KMS-11 (cell line): ENCODE results near the gene CCDC92.
"Not testable (repeated sequence)": the region's sequence is repeated elsewhere in the genome, so short reads cannot be mapped to it uniquely, and the experiment has no call there.

Experiments
- H2AFZ ChIP-seq: fragments of 200-600 bp; sonication (generic); 2 replicates; pipeline ENCODE4 v1.6.1; 2016; ENCODE audit warnings: antibody characterized with exemption, mixed run types, low read depth
- H3K27ac ChIP-seq: fragments of 200-600 bp; sonication (generic); 2 replicates; pipeline ENCODE4 v1.6.1; 2016; ENCODE audit warnings: mild to moderate bottlenecking, mixed run types
- H3K27me3 ChIP-seq: fragments of 200-600 bp; sonication (generic); 2 replicates; pipeline ENCODE4 v1.6.1; 2017; ENCODE audit warnings: mild to moderate bottlenecking, low read depth, mixed run types, moderate library complexity; ENCODE audit not compliant: insufficient read depth
- H3K36me3 ChIP-seq: fragments of 200-600 bp; sonication (generic); 2 replicates; pipeline ENCODE4 v1.6.1; 2017; ENCODE audit warnings: mild to moderate bottlenecking, mixed run types; ENCODE audit not compliant: insufficient read depth
- H3K4me1 ChIP-seq: fragments of 200-600 bp; sonication (generic); 2 replicates; pipeline ENCODE4 v1.6.1; 2016; ENCODE audit warnings: mild to moderate bottlenecking, low read depth, mixed run types; ENCODE audit not compliant: poor library complexity, severe bottlenecking
- H3K4me2 ChIP-seq: fragments of 200-600 bp; sonication (generic); 2 replicates; pipeline ENCODE4 v1.7.0; 2016; ENCODE audit warnings: mild to moderate bottlenecking, mixed run types
- H3K4me3 ChIP-seq: fragments of 200-600 bp; sonication (generic); IDR thresholded peaks from 2 replicates; pipeline ENCODE4 v1.6.1; 2017; ENCODE audit warnings: low read depth, low read length, mixed read lengths; ENCODE audit not compliant: insufficient read depth
- H3K79me2 ChIP-seq: fragments of 200-600 bp; sonication (generic); 2 replicates; pipeline ENCODE4 v1.6.1; 2016; ENCODE audit warnings: low read depth, mixed run types; ENCODE audit not compliant: insufficient read depth
- H3K9ac ChIP-seq: fragments of 200-600 bp; sonication (generic); 2 replicates; pipeline ENCODE4 v1.6.1; 2016; ENCODE audit warnings: mild to moderate bottlenecking, mixed run types
- H4K20me1 ChIP-seq: fragments of 200-600 bp; sonication (generic); 2 replicates; pipeline ENCODE4 v1.6.1; 2016; ENCODE audit warnings: mild to moderate bottlenecking, mixed run types; ENCODE audit not compliant: insufficient read depth
- TF ChIP-seq, protein P1 (sequence below): fragments of 200-600 bp; sonication (generic); conservative IDR thresholded peaks from 2 replicates; pipeline ENCODE4 v1.6.1; 2017; ENCODE audit warnings: low read depth, mild to moderate bottlenecking, antibody characterized with exemption, low read length, moderate library complexity, mixed read lengths

The CCDC92 gene

DNA sequence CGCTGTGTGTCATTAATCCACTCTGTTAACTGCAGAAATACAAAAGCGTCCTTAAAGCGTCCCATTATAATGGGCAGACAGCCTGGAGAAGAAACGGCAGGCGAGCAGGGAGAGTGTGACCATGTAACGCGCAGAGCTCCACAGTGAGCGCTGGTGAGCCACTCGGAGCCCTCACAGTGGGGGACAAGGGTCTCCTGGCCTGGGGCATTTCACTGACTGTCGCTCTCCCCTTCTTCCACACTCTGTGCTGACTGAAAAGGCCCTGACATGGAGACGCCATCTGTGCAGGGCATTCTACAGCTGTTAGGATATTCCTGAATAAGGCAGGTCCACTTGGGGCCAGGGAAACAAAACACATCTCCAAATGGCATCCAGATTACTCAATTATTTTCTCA lies 24.2 kb downstream of the CCDC92 start:
- H3K4me3 ChIP-seq = no peak overlapping the region
- no peaks in the 10 kb centered on the region for H3K36me3 ChIP-seq
- H3K4me2 ChIP-seq = no peak overlapping the region
- H4K20me1 ChIP-seq = no peaks in the 10 kb centered on the region
- H2AFZ ChIP-seq = no peak overlapping the region
- TF ChIP-seq, protein P1, sequence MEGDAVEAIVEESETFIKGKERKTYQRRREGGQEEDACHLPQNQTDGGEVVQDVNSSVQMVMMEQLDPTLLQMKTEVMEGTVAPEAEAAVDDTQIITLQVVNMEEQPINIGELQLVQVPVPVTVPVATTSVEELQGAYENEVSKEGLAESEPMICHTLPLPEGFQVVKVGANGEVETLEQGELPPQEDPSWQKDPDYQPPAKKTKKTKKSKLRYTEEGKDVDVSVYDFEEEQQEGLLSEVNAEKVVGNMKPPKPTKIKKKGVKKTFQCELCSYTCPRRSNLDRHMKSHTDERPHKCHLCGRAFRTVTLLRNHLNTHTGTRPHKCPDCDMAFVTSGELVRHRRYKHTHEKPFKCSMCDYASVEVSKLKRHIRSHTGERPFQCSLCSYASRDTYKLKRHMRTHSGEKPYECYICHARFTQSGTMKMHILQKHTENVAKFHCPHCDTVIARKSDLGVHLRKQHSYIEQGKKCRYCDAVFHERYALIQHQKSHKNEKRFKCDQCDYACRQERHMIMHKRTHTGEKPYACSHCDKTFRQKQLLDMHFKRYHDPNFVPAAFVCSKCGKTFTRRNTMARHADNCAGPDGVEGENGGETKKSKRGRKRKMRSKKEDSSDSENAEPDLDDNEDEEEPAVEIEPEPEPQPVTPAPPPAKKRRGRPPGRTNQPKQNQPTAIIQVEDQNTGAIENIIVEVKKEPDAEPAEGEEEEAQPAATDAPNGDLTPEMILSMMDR = no peak
- H3K79me2 ChIP-seq = no peaks in the 10 kb centered on the region
- no peak overlapping the region for H3K9ac ChIP-seq
- H3K4me1 ChIP-seq = no peaks in the 10 kb centered on the region
- H3K27me3 ChIP-seq = no peaks in the 10 kb centered on the region
- H3K27ac ChIP-seq = no peak overlapping the region

- not testable (repeated sequence) for H3K27me3 ChIP-seq, H3K36me3 ChIP-seq, H3K9ac ChIP-seq, H3K4me2 ChIP-seq, H3K79me2 ChIP-seq, H3K27ac ChIP-seq, H3K4me3 ChIP-seq, H3K4me1 ChIP-seq, H2AFZ ChIP-seq, H4K20me1 ChIP-seq
These were observed 25.1 kb downstream of the CCDC92 start for GRCh38 chr12:123947531-123947930.

- not testable (repeated sequence) for H3K4me1 ChIP-seq, H3K4me3 ChIP-seq, H3K27me3 ChIP-seq, H4K20me1 ChIP-seq, H3K36me3 ChIP-seq, H3K9ac ChIP-seq, H3K27ac ChIP-seq, H2AFZ ChIP-seq, H3K79me2 ChIP-seq, H3K4me2 ChIP-seq
These were observed 25.8 kb downstream of the CCDC92 start for GRCh38 chr12:123946516-123947505.

DNA sequence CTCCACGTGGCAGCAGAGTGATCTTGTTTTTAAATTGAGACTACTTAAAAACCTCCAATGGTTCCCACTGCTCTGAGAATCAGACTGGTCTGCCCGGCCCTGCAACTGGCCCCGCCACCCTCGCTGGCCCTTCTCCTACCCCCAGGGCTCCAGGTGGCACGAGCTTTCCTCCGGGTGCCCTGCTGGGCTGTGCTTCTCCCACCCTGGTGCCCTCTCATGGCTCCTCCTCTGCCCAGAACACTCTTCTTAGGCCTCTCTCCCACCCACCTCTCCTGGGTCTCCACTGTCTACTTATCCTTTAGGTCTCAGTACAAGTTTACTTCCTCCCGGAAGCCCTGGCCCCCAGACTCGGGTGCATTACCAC lies 26.5 kb downstream of the CCDC92 start:
- H3K4me2 ChIP-seq = no peak overlapping the region
- H3K27me3 ChIP-seq = no peaks in the 10 kb centered on the region
- H4K20me1 ChIP-seq = no peaks in the 10 kb centered on the region
- no peak overlapping the region for H3K4me3 ChIP-seq
- no peaks in the 10 kb centered on the region for H3K36me3 ChIP-seq
- no peak overlapping the region for H2AFZ ChIP-seq
- TF ChIP-seq, protein P1 = no peak
- H3K9ac ChIP-seq = no peak overlapping the region
- H3K27ac ChIP-seq = no peak overlapping the region
- no peaks in the 10 kb centered on the region for H3K79me2 ChIP-seq
- H3K4me1 ChIP-seq = no peaks in the 10 kb centered on the region

DNA sequence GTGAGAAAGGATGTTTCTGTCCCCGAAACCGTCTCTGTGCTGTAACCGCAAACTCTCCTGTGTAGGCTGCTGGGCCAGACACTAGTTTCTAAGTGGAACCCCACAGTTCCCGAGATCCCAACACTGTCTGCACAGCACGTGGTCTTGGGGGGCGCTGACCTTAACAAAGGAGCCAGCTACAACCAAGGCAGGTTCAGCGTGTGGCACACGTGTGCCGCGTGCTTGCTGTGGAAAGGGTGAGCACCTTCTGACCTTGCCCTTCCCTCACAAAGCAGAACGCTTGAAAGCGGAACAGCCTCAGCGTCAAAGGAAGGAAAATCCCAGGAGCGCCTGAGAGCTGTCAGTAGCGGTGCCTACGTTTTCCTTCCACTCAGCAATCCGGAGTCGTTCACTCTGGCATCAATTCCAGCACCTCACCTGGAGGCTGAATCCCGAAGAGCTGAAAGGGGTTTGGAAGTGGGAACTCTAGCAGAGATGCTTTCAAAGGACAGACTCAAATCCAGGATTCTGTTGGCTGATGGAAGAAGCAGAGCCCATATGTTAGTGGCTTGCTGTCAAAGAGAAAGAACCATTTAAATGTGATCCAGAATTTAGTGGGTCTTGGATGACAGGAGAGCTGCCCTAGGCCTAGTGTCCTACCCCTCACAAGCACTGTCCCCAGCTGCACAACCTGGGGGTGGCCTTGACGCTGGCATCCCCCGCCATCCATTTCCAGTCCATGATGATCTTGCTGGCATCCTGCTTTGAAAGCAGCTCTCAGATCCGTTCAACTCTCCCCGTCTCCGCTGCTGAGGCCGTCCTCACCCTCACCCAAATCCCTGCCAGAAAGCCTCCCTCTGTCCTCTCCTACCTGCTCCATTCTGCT lies 27.1 kb downstream of the CCDC92 start:
- H3K27ac ChIP-seq = no peak overlapping the region
- no peaks in the 10 kb centered on the region for H3K4me1 ChIP-seq
- H3K27me3 ChIP-seq = no peaks in the 10 kb centered on the region
- TF ChIP-seq, protein P1 = no peak
- H3K36me3 ChIP-seq = no peaks in the 10 kb centered on the region
- no peaks in the 10 kb centered on the region for H4K20me1 ChIP-seq
- no peak overlapping the region for H3K9ac ChIP-seq
- H3K4me3 ChIP-seq = no peak overlapping the region
- H2AFZ ChIP-seq = no peak overlapping the region
- no peaks in the 10 kb centered on the region for H3K79me2 ChIP-seq
- H3K4me2 ChIP-seq = no peak overlapping the region
